HG02938 (cell line): ENCODE data around the gene RTTN.
"Not testable (repeated sequence)": the region's sequence is repeated elsewhere in the genome, so short reads cannot be mapped to it uniquely, and the experiment has no call there.

Experiments
- ATAC-seq: cut with Tn5 transposase; IDR thresholded peaks from one replicate; pipeline ENCODE4 v1.9.1; 2021; ENCODE audit warnings: mild to moderate bottlenecking, moderate library complexity; ENCODE audit not compliant: unreplicated experiment

RTTN gene

GRCh38 chr18:70154591-70155194, 50.8 kb downstream of the RTTN start:
- no peak for ATAC-seq

- ATAC-seq, result no peak
These were observed 53.9 kb downstream of the RTTN start for GRCh38 chr18:70151614-70152013.

- ATAC-seq, result no peak
These were observed 55.7 kb downstream of the RTTN start for GRCh38 chr18:70149616-70150301.

- no peak for ATAC-seq
These were observed 56.3 kb downstream of the RTTN start for GRCh38 chr18:70149156-70149555.

GRCh38 chr18:70148039-70148938, 57.2 kb downstream of the RTTN start:
- ATAC-seq, result no peak

- no peak for ATAC-seq
These were observed 59.3 kb downstream of the RTTN start for GRCh38 chr18:70146174-70146573.

GRCh38 chr18:70142001-70142400, 63.5 kb downstream of the RTTN start:
- no peak for ATAC-seq

GRCh38 chr18:70139138-70139537, 66.3 kb downstream of the RTTN start:
- no peak for ATAC-seq

GRCh38 chr18:70135604-70136003, 69.9 kb downstream of the RTTN start:
- no peak for ATAC-seq

- ATAC-seq, result no peak
These were observed 72.5 kb downstream of the RTTN start for GRCh38 chr18:70132999-70133398.

- ATAC-seq, result no peak
These were observed 77.2 kb downstream of the RTTN start for GRCh38 chr18:70128271-70128670.

GRCh38 chr18:70127359-70127758, 78.1 kb downstream of the RTTN start:
- ATAC-seq, result no peak

- ATAC-seq, result no peak
These were observed 78.7 kb downstream of the RTTN start for GRCh38 chr18:70126832-70127231.

- no peak for ATAC-seq
These were observed 81.3 kb downstream of the RTTN start for GRCh38 chr18:70124139-70124538.

GRCh38 chr18:70121842-70122241, 83.6 kb downstream of the RTTN start:
- no peak for ATAC-seq

- no peak for ATAC-seq
These were observed 88.5 kb downstream of the RTTN start for GRCh38 chr18:70116949-70117348.

- no peak for ATAC-seq
These were observed 92.0 kb downstream of the RTTN start for GRCh38 chr18:70113511-70113910.

- ATAC-seq, result no peak
These were observed 94.8 kb downstream of the RTTN start for GRCh38 chr18:70110678-70111077.

GRCh38 chr18:70107091-70107490, 98.4 kb downstream of the RTTN start:
- no peak for ATAC-seq

- not testable (repeated sequence) for ATAC-seq
These were observed 102.6 kb downstream of the RTTN start for GRCh38 chr18:70102854-70103253.

GRCh38 chr18:70089858-70090257, 115.6 kb downstream of the RTTN start:
- ATAC-seq, result no peak

- no peak for ATAC-seq
These were observed 119.4 kb downstream of the RTTN start for GRCh38 chr18:70086085-70086484.
